ENCODE measurements around the gene VCL.

Gene VCL

GRCh38 chr10:74111799-74112198 is 113.9 kb downstream of the VCL start:
- no peak for TF ChIP-seq MAX (IDR thresholded peaks at IDR 0.05; ENCODE audit: low read depth, low read length)
- no peak for TF ChIP-seq POLR2A (IDR thresholded peaks at IDR 0.05; ENCODE audit: extremely low read depth, insufficient read length)
- no peak for TF ChIP-seq MYC (IDR thresholded peaks at IDR 0.05; ENCODE audit: low read depth, low read length)
- TF ChIP-seq CTCF (IDR thresholded peaks at IDR 0.05; ENCODE audit: low read depth, low read length) = no peak
- DNase-seq (ENCODE audit: low read depth) = no peak
- no peak overlapping the region for H3K4me3 ChIP-seq (ENCODE audit: low read depth, low read length)

GRCh38 chr10:74113546-74113945 is 115.6 kb downstream of the VCL start:
- H3K4me3 ChIP-seq (ENCODE audit: low read depth, low read length) = no peak overlapping the region
- no peak for TF ChIP-seq MYC (IDR thresholded peaks at IDR 0.05; ENCODE audit: low read depth, low read length)
- TF ChIP-seq MAX (IDR thresholded peaks at IDR 0.05; ENCODE audit: low read depth, low read length) = no peak
- no peak for TF ChIP-seq CTCF (IDR thresholded peaks at IDR 0.05; ENCODE audit: low read depth, low read length)
- no peak for TF ChIP-seq POLR2A (IDR thresholded peaks at IDR 0.05; ENCODE audit: extremely low read depth, insufficient read length)
- DNase-seq (ENCODE audit: low read depth) = no peak

GRCh38 chr10:74114041-74114448 is 116.1 kb downstream of the VCL start:
- no peak for DNase-seq (ENCODE audit: low read depth)
- TF ChIP-seq CTCF (IDR thresholded peaks at IDR 0.05; ENCODE audit: low read depth, low read length) (no peak), POLR2A (IDR thresholded peaks at IDR 0.05; ENCODE audit: extremely low read depth, insufficient read length) (no peak), MAX (IDR thresholded peaks at IDR 0.05; ENCODE audit: low read depth, low read length) (no peak), MYC (IDR thresholded peaks at IDR 0.05; ENCODE audit: low read depth, low read length) (no peak)
- H3K4me3 ChIP-seq (ENCODE audit: low read depth, low read length) = no peak overlapping the region

- no peak for DNase-seq (ENCODE audit: low read depth)
- H3K4me3 ChIP-seq (ENCODE audit: low read depth, low read length) = no peak overlapping the region
- TF ChIP-seq MYC (IDR thresholded peaks at IDR 0.05; ENCODE audit: low read depth, low read length) (no peak), MAX (IDR thresholded peaks at IDR 0.05; ENCODE audit: low read depth, low read length) (no peak), CTCF (IDR thresholded peaks at IDR 0.05; ENCODE audit: low read depth, low read length) (no peak), POLR2A (IDR thresholded peaks at IDR 0.05; ENCODE audit: extremely low read depth, insufficient read length) (no peak)
Measured at GRCh38 chr10:74117738-74118137, 119.8 kb downstream of the VCL start.

- no peak overlapping the region for H3K4me3 ChIP-seq (ENCODE audit: low read depth, low read length)
- TF ChIP-seq POLR2A (IDR thresholded peaks at IDR 0.05; ENCODE audit: extremely low read depth, insufficient read length) (no peak), MYC (IDR thresholded peaks at IDR 0.05; ENCODE audit: low read depth, low read length) (no peak), MAX (IDR thresholded peaks at IDR 0.05; ENCODE audit: low read depth, low read length) (no peak), CTCF (IDR thresholded peaks at IDR 0.05; ENCODE audit: low read depth, low read length) (no peak)
- DNase-seq (ENCODE audit: low read depth) = no peak
Measured at GRCh38 chr10:74118804-74119203, 120.9 kb downstream of the VCL start.

- TF ChIP-seq MAX (IDR thresholded peaks at IDR 0.05; ENCODE audit: low read depth, low read length) = no peak
- no peak for TF ChIP-seq CTCF (IDR thresholded peaks at IDR 0.05; ENCODE audit: low read depth, low read length)
- TF ChIP-seq POLR2A (IDR thresholded peaks at IDR 0.05; ENCODE audit: extremely low read depth, insufficient read length) = no peak
- TF ChIP-seq MYC (IDR thresholded peaks at IDR 0.05; ENCODE audit: low read depth, low read length) = no peak
- no peak for DNase-seq (ENCODE audit: low read depth)
Measured at GRCh38 chr10:74120911-74121310, 123.0 kb downstream of the VCL start.

More at GRCh38 chr10:74120911-74121310, 123.0 kb downstream of the VCL start:
- no peak overlapping the region for H3K4me3 ChIP-seq (ENCODE audit: low read depth, low read length)
